Osteoblast (primary cell): ENCODE results near the gene SSPN. TPM values are rescaled to one million over a fixed set of nuclear protein-coding genes. Genes with fewer than 3 reads are reported as not detected.

Experiments
- DNase-seq: peaks from one replicate; pipeline ENCODE4 v3.0.0; 2011; ENCODE audit warnings: low spot score, mixed read lengths; ENCODE audit not compliant: insufficient read length; ENCODE audit errors: missing footprints
- H2AFZ ChIP-seq: 2 replicates; pipeline ENCODE4 v1.6.0; 2011; ENCODE audit warnings: mild to moderate bottlenecking, low read length
- H3K27ac ChIP-seq: 2 replicates; pipeline ENCODE4 v1.5.1; 2011; ENCODE audit warnings: mild to moderate bottlenecking, low read depth, low read length, moderate library complexity
- H3K27me3 ChIP-seq: 2 replicates; pipeline ENCODE4 v1.6.0; 2012; ENCODE audit warnings: mild to moderate bottlenecking, control low read depth, inconsistent platforms, low read length, moderate library complexity; ENCODE audit not compliant: insufficient read depth
- H3K36me3 ChIP-seq: 2 replicates; pipeline ENCODE4 v1.5.1; 2011; ENCODE audit warnings: mild to moderate bottlenecking, low read length, control low read depth, moderate library complexity; ENCODE audit not compliant: insufficient read depth
- H3K4me1 ChIP-seq: 2 replicates; pipeline ENCODE4 v1.5.1; 2011; ENCODE audit warnings: mild to moderate bottlenecking, low read length, control low read depth, moderate library complexity; ENCODE audit not compliant: insufficient read depth
- H3K4me2 ChIP-seq: 2 replicates; pipeline ENCODE4 v1.6.0; 2011; ENCODE audit warnings: mild to moderate bottlenecking, low read length; ENCODE audit not compliant: insufficient read depth
- H3K4me3 ChIP-seq: fragments of 200-600 bp; sonication (generic); 3 replicates; pipeline ENCODE4 v1.5.1; 2012; ENCODE audit warnings: mild to moderate bottlenecking, low read length, inconsistent platforms; ENCODE audit not compliant: insufficient read depth
- H3K79me2 ChIP-seq: 2 replicates; pipeline ENCODE4 v1.6.0; 2012; ENCODE audit warnings: mild to moderate bottlenecking, low read length, control low read depth, inconsistent platforms; ENCODE audit not compliant: insufficient read depth
- H3K9me3 ChIP-seq: 2 replicates; pipeline ENCODE4 v1.5.1; 2011; ENCODE audit warnings: low read depth, low read length, control low read depth
- H4K20me1 ChIP-seq: 2 replicates; pipeline ENCODE4 v1.6.0; 2012; ENCODE audit warnings: mild to moderate bottlenecking, low read length, control low read depth; ENCODE audit not compliant: insufficient read depth
- total RNA-seq: library from RNA; depleted of rRNA; stranded (reverse); fragments of >200 nt; gene quantifications from 2 replicates; pipeline ENCODE4 v1.2.3, GENCODE V29; 2012
- TF ChIP-seq, protein P1 (sequence below): IDR thresholded peaks from 2 replicates; pipeline ENCODE4 v1.5.1; 2011; ENCODE audit warnings: mild to moderate bottlenecking, low read depth, low read length, moderate library complexity; ENCODE audit errors: extremely low read depth

The SSPN gene
- total RNA-seq, 1 donor = 9.8 TPM

GRCh38 chr12:26158078-26158764 lies 37.2 kb upstream of the SSPN start:
- Histone ChIP-seq H2AFZ (no peak overlapping the region), H3K9me3 (no peaks in the 10 kb centered on the region), H3K27me3 (no peaks in the 10 kb centered on the region), H3K36me3 (no peaks in the 10 kb centered on the region), H3K4me2 (no peak overlapping the region), H3K4me3 (no peak overlapping the region), H3K4me1 (peaks cover 12% of the 10 kb centered on the region), H4K20me1 (no peaks in the 10 kb centered on the region), H3K27ac (no peak overlapping the region), H3K79me2 (no peaks in the 10 kb centered on the region)
- TF ChIP-seq, protein P1, sequence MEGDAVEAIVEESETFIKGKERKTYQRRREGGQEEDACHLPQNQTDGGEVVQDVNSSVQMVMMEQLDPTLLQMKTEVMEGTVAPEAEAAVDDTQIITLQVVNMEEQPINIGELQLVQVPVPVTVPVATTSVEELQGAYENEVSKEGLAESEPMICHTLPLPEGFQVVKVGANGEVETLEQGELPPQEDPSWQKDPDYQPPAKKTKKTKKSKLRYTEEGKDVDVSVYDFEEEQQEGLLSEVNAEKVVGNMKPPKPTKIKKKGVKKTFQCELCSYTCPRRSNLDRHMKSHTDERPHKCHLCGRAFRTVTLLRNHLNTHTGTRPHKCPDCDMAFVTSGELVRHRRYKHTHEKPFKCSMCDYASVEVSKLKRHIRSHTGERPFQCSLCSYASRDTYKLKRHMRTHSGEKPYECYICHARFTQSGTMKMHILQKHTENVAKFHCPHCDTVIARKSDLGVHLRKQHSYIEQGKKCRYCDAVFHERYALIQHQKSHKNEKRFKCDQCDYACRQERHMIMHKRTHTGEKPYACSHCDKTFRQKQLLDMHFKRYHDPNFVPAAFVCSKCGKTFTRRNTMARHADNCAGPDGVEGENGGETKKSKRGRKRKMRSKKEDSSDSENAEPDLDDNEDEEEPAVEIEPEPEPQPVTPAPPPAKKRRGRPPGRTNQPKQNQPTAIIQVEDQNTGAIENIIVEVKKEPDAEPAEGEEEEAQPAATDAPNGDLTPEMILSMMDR = no peak
- DNase-seq = no peak

- H3K36me3 ChIP-seq = no peaks in the 10 kb centered on the region
Observed at GRCh38 chr12:26162174-26162573, 33.2 kb upstream of the SSPN start.

GRCh38 chr12:26162905-26163304 lies 32.5 kb upstream of the SSPN start:
- TF ChIP-seq, protein P1 = no peak
- Histone ChIP-seq H3K36me3 (no peaks in the 10 kb centered on the region), H3K4me1 (no peaks in the 10 kb centered on the region), H3K79me2 (no peaks in the 10 kb centered on the region), H2AFZ (no peak overlapping the region), H3K4me2 (no peak overlapping the region), H4K20me1 (no peaks in the 10 kb centered on the region), H3K27me3 (no peaks in the 10 kb centered on the region), H3K9me3 (no peaks in the 10 kb centered on the region), H3K4me3 (no peak overlapping the region), H3K27ac (no peak overlapping the region)
- DNase-seq = no peak

More at GRCh38 chr12:26162174-26162573, 33.2 kb upstream of the SSPN start:
- Histone ChIP-seq H3K27ac (no peak overlapping the region), H3K79me2 (no peaks in the 10 kb centered on the region), H3K4me2 (no peak overlapping the region), H3K4me1 (no peaks in the 10 kb centered on the region), H4K20me1 (no peaks in the 10 kb centered on the region), H3K9me3 (no peaks in the 10 kb centered on the region), H2AFZ (no peak overlapping the region), H3K4me3 (no peak overlapping the region), H3K27me3 (no peaks in the 10 kb centered on the region)
- DNase-seq = no peak
- TF ChIP-seq, protein P1 = no peak

GRCh38 chr12:26164118-26164517 lies 31.3 kb upstream of the SSPN start:
- no peaks in the 10 kb centered on the region for H4K20me1 ChIP-seq
- H2AFZ ChIP-seq = no peak overlapping the region
- H3K79me2 ChIP-seq = no peaks in the 10 kb centered on the region
- TF ChIP-seq, protein P1 = no peak
- no peaks in the 10 kb centered on the region for H3K9me3 ChIP-seq
- H3K4me3 ChIP-seq = no peak overlapping the region
- no peak overlapping the region for H3K27ac ChIP-seq
- H3K27me3 ChIP-seq = no peaks in the 10 kb centered on the region
- no peak for DNase-seq
- H3K4me2 ChIP-seq = no peak overlapping the region
- H3K36me3 ChIP-seq = no peaks in the 10 kb centered on the region
- H3K4me1 ChIP-seq = no peaks in the 10 kb centered on the region
